Measurements from ENCODE around the gene ABLIM2. TPM values are rescaled to one million over a fixed set of nuclear protein-coding genes. Genes with fewer than 3 reads are reported as not detected.

The ABLIM2 gene
- total and polyA plus RNA-seq, 4 donors: 12.2 to 60.4 (median 43.1) TPM

- H3K27me3 ChIP-seq (ENCODE audit: control insufficient read depth, insufficient read depth, low read length): peaks cover 9% of the 10 kb centered on the region
- DNase-seq (ENCODE audit: low read depth in 4 of 6, low spot score in 6 of 6): peak in 2 of 6 donors; percentile 22 to 30
- 58% methylated on average over 6 of the region's 6 CpGs for WGBS (ENCODE audit: insufficient coverage)
- no peak overlapping the region for H3K4me3 ChIP-seq (ENCODE audit: low read depth, low read length)
- H3K9me3 ChIP-seq (ENCODE audit: control insufficient read depth, insufficient read depth, low read length): no peaks in the 10 kb centered on the region
- H3K36me3 ChIP-seq (ENCODE audit: control insufficient read depth, insufficient read depth, low read length): peaks cover 26% of the 10 kb centered on the region
- peaks cover 31% of the 10 kb centered on the region for H3K4me1 ChIP-seq (ENCODE audit: control insufficient read depth, insufficient read depth, low read length)
- H3K27ac ChIP-seq (ENCODE audit: low read depth, low read length): no peak overlapping the region
These were observed 5.8 kb downstream of the ABLIM2 start for GRCh38 chr4:8152865-8153257.

- DNase-seq (ENCODE audit: low read depth in 4 of 6, low spot score in 6 of 6): no peak
- peaks cover 30% of the 10 kb centered on the region for H3K36me3 ChIP-seq (ENCODE audit: control insufficient read depth, insufficient read depth, low read length)
- no peaks in the 10 kb centered on the region for H3K9me3 ChIP-seq (ENCODE audit: control insufficient read depth, insufficient read depth, low read length)
- H3K4me3 ChIP-seq (ENCODE audit: low read depth, low read length): no peak overlapping the region
- peaks cover 3% of the 10 kb centered on the region for H3K27me3 ChIP-seq (ENCODE audit: control insufficient read depth, insufficient read depth, low read length)
- H3K27ac ChIP-seq (ENCODE audit: low read depth, low read length): no peak overlapping the region
- peaks cover 31% of the 10 kb centered on the region for H3K4me1 ChIP-seq (ENCODE audit: control insufficient read depth, insufficient read depth, low read length)
- WGBS (ENCODE audit: insufficient coverage): 87% methylated on average over 38 of the region's 39 CpGs
These were observed 6.3 kb downstream of the ABLIM2 start for GRCh38 chr4:8152090-8152864.

- no peak for DNase-seq (ENCODE audit: low read depth in 4 of 6, low spot score in 6 of 6)
- H3K27ac ChIP-seq (ENCODE audit: low read depth, low read length): no peak overlapping the region
- no peaks in the 10 kb centered on the region for H3K27me3 ChIP-seq (ENCODE audit: control insufficient read depth, insufficient read depth, low read length)
- no peaks in the 10 kb centered on the region for H3K9me3 ChIP-seq (ENCODE audit: control insufficient read depth, insufficient read depth, low read length)
- H3K4me3 ChIP-seq (ENCODE audit: low read depth, low read length): no peak overlapping the region
- peaks cover 22% of the 10 kb centered on the region for H3K4me1 ChIP-seq (ENCODE audit: control insufficient read depth, insufficient read depth, low read length)
- WGBS (ENCODE audit: insufficient coverage): 88% methylated on average over 15 of the region's 15 CpGs
- H3K36me3 ChIP-seq (ENCODE audit: control insufficient read depth, insufficient read depth, low read length): peaks cover 30% of the 10 kb centered on the region
These were observed 7.4 kb downstream of the ABLIM2 start for GRCh38 chr4:8151165-8151650.

- Histone ChIP-seq H3K36me3 (ENCODE audit: control insufficient read depth, insufficient read depth, low read length) (peaks cover 30% of the 10 kb centered on the region), H3K27me3 (ENCODE audit: control insufficient read depth, insufficient read depth, low read length) (no peaks in the 10 kb centered on the region), H3K9me3 (ENCODE audit: control insufficient read depth, insufficient read depth, low read length) (no peaks in the 10 kb centered on the region), H3K4me1 (ENCODE audit: control insufficient read depth, insufficient read depth, low read length) (peaks cover 24% of the 10 kb centered on the region), H3K27ac (ENCODE audit: low read depth, low read length) (no peak overlapping the region), H3K4me3 (ENCODE audit: low read depth, low read length) (no peak overlapping the region)
- 78% methylated on average over 29 of the region's 29 CpGs for WGBS (ENCODE audit: insufficient coverage)
- DNase-seq (ENCODE audit: low read depth in 4 of 6, low spot score in 6 of 6): no peak
These were observed 8.2 kb downstream of the ABLIM2 start for GRCh38 chr4:8150152-8151090.

GRCh38 chr4:8149664-8150063 is 8.9 kb downstream of the ABLIM2 start:
- H3K4me3 ChIP-seq (ENCODE audit: low read depth, low read length): no peak overlapping the region
- no peaks in the 10 kb centered on the region for H3K9me3 ChIP-seq (ENCODE audit: control insufficient read depth, insufficient read depth, low read length)
- no peak overlapping the region for H3K27ac ChIP-seq (ENCODE audit: low read depth, low read length)
- no peak for DNase-seq (ENCODE audit: low read depth in 4 of 6, low spot score in 6 of 6)
- H3K27me3 ChIP-seq (ENCODE audit: control insufficient read depth, insufficient read depth, low read length): no peaks in the 10 kb centered on the region
- H3K4me1 ChIP-seq (ENCODE audit: control insufficient read depth, insufficient read depth, low read length): peaks cover 32% of the 10 kb centered on the region
- 74% methylated on average over 6 of the region's 7 CpGs for WGBS (ENCODE audit: insufficient coverage)
- H3K36me3 ChIP-seq (ENCODE audit: control insufficient read depth, insufficient read depth, low read length): peaks cover 30% of the 10 kb centered on the region

- 90% methylated on average over 10 of the region's 14 CpGs for WGBS (ENCODE audit: insufficient coverage)
- DNase-seq (ENCODE audit: low read depth in 4 of 6, low spot score in 6 of 6): no peak
- H3K36me3 ChIP-seq (ENCODE audit: control insufficient read depth, insufficient read depth, low read length): peaks cover 30% of the 10 kb centered on the region
These were observed 9.7 kb downstream of the ABLIM2 start for GRCh38 chr4:8148785-8149435.

GRCh38 chr4:8148159-8148558 is 10.5 kb downstream of the ABLIM2 start:
- peaks cover 30% of the 10 kb centered on the region for H3K36me3 ChIP-seq (ENCODE audit: control insufficient read depth, insufficient read depth, low read length)
- H3K27me3 ChIP-seq (ENCODE audit: control insufficient read depth, insufficient read depth, low read length): no peaks in the 10 kb centered on the region
- WGBS (ENCODE audit: insufficient coverage): 90% methylated on average over 13 of the region's 13 CpGs
- no peak for DNase-seq (ENCODE audit: low read depth in 4 of 6, low spot score in 6 of 6)
- H3K4me1 ChIP-seq (ENCODE audit: control insufficient read depth, insufficient read depth, low read length): peaks cover 46% of the 10 kb centered on the region
- H3K27ac ChIP-seq (ENCODE audit: low read depth, low read length): no peak overlapping the region
- no peak overlapping the region for H3K4me3 ChIP-seq (ENCODE audit: low read depth, low read length)
- H3K9me3 ChIP-seq (ENCODE audit: control insufficient read depth, insufficient read depth, low read length): no peaks in the 10 kb centered on the region

More at GRCh38 chr4:8148785-8149435, 9.7 kb downstream of the ABLIM2 start:
- Histone ChIP-seq H3K27ac (ENCODE audit: low read depth, low read length) (no peak overlapping the region), H3K4me3 (ENCODE audit: low read depth, low read length) (no peak overlapping the region), H3K27me3 (ENCODE audit: control insufficient read depth, insufficient read depth, low read length) (no peaks in the 10 kb centered on the region), H3K4me1 (ENCODE audit: control insufficient read depth, insufficient read depth, low read length) (peaks cover 39% of the 10 kb centered on the region), H3K9me3 (ENCODE audit: control insufficient read depth, insufficient read depth, low read length) (no peaks in the 10 kb centered on the region)

GRCh38 chr4:8147231-8147970 is 11.2 kb downstream of the ABLIM2 start:
- peak in 1 of 6 donors; percentile 59 for DNase-seq (ENCODE audit: low read depth in 4 of 6, low spot score in 6 of 6)
- WGBS (ENCODE audit: insufficient coverage): 71% methylated on average over 15 of the region's 19 CpGs
- no peak overlapping the region for H3K27ac ChIP-seq (ENCODE audit: low read depth, low read length)

GRCh38 chr4:8146157-8146556 is 12.5 kb downstream of the ABLIM2 start:
- Histone ChIP-seq H3K4me1 (ENCODE audit: control insufficient read depth, insufficient read depth, low read length) (peaks cover 51% of the 10 kb centered on the region), H3K9me3 (ENCODE audit: control insufficient read depth, insufficient read depth, low read length) (no peaks in the 10 kb centered on the region), H3K4me3 (ENCODE audit: low read depth, low read length) (no peak overlapping the region), H3K27ac (ENCODE audit: low read depth, low read length) (no peak overlapping the region), H3K27me3 (ENCODE audit: control insufficient read depth, insufficient read depth, low read length) (no peaks in the 10 kb centered on the region), H3K36me3 (ENCODE audit: control insufficient read depth, insufficient read depth, low read length) (peaks cover 21% of the 10 kb centered on the region)
- DNase-seq (ENCODE audit: low read depth in 4 of 6, low spot score in 6 of 6): peak in 1 of 6 donors; percentile 5
- WGBS (ENCODE audit: insufficient coverage): 73% methylated on average over 5 of the region's 9 CpGs

More at GRCh38 chr4:8147231-8147970, 11.2 kb downstream of the ABLIM2 start:
- Histone ChIP-seq H3K36me3 (ENCODE audit: control insufficient read depth, insufficient read depth, low read length) (peaks cover 29% of the 10 kb centered on the region), H3K4me1 (ENCODE audit: control insufficient read depth, insufficient read depth, low read length) (peaks cover 47% of the 10 kb centered on the region), H3K4me3 (ENCODE audit: low read depth, low read length) (no peak overlapping the region), H3K9me3 (ENCODE audit: control insufficient read depth, insufficient read depth, low read length) (no peaks in the 10 kb centered on the region), H3K27me3 (ENCODE audit: control insufficient read depth, insufficient read depth, low read length) (no peaks in the 10 kb centered on the region)

Data from spinal cord (tissue), 10 donors.